Diencephalon (tissue), 1 donor: ENCODE data around the gene HSD3B2. TPM values are rescaled to one million over a fixed set of nuclear protein-coding genes. Genes with fewer than 3 reads are reported as not detected.

ENCODE experiments used
- total RNA-seq: library from RNA; depleted of rRNA; stranded (reverse); fragments of >200 nt; gene quantifications from one replicate; pipeline ENCODE4 v1.2.3, GENCODE V29; 2014

HSD3B2 gene
- not detected for total RNA-seq

GRCh38 chr1:119414950-119415349, at the start of gene HSD3B2:
TSS of gene HSD3B2 (plus strand) at chr1:119415150. CDS start at chr1:119415420, 270 bp downstream.

GRCh38 chr1:119368554-119368953, 46.4 kb upstream of the HSD3B2 start, which contains the start of gene HAO2:
TSS of gene HAO2 (plus strand) at chr1:119368785. CDS start at chr1:119381086, 12,301 bp downstream.

Other genes with a start within 250 kb of the HSD3B2 start
- not detected for gene HAO2, start 46.4 kb upstream of the HSD3B2 start, total RNA-seq
- gene HSD3B1, start 92.1 kb downstream of the HSD3B2 start, total RNA-seq: not detected
- gene ZNF697, start 233.1 kb downstream of the HSD3B2 start, total RNA-seq: 23.8 TPM